Loucy (cell line): ENCODE results near the gene CAV2.

Experiments
- H2AFZ ChIP-seq: fragments of 200-600 bp; sonication (generic); 2 replicates; pipeline ENCODE4 v1.6.0; 2016; ENCODE audit warnings: antibody characterized with exemption, mild to moderate bottlenecking, low read length, moderate library complexity
- H3F3A ChIP-seq: fragments of 200-600 bp; 2 replicates; pipeline ENCODE4 v1.6.0; 2016; ENCODE audit warnings: antibody characterized with exemption, low read depth, mild to moderate bottlenecking
- H3K27me3 ChIP-seq: fragments of 200-600 bp; sonication (generic); 2 replicates; pipeline ENCODE4 v1.6.1; 2014; ENCODE audit warnings: low read length, mild to moderate bottlenecking; ENCODE audit not compliant: insufficient read depth, poor library complexity, severe bottlenecking
- H3K36me3 ChIP-seq: fragments of 200-600 bp; sonication (generic); 2 replicates; pipeline ENCODE4 v1.6.1; 2016; ENCODE audit warnings: low read length; ENCODE audit not compliant: insufficient read depth
- H3K4me1 ChIP-seq: fragments of 200-600 bp; sonication (generic); 2 replicates; pipeline ENCODE4 v1.5.1; 2014; ENCODE audit warnings: low read length, mild to moderate bottlenecking; ENCODE audit not compliant: insufficient read depth, poor library complexity, severe bottlenecking
- H3K4me2 ChIP-seq: fragments of 200-600 bp; sonication (generic); 2 replicates; pipeline ENCODE4 v1.6.0; 2014; ENCODE audit warnings: antibody characterized with exemption, low read length, low read depth, mild to moderate bottlenecking; ENCODE audit not compliant: poor library complexity, severe bottlenecking
- H3K4me3 ChIP-seq: fragments of 200-600 bp; sonication (generic); 2 replicates; pipeline ENCODE4 v1.5.1; 2014; ENCODE audit warnings: low read length, mild to moderate bottlenecking, mixed read lengths; ENCODE audit not compliant: poor library complexity, severe bottlenecking
- H3K79me2 ChIP-seq: fragments of 200-600 bp; sonication (generic); 2 replicates; pipeline ENCODE4 v1.6.1; 2014; ENCODE audit warnings: low read length; ENCODE audit not compliant: insufficient read depth
- H3K9ac ChIP-seq: fragments of 200-600 bp; sonication (generic); 2 replicates; pipeline ENCODE4 v1.6.0; 2014; ENCODE audit warnings: mild to moderate bottlenecking, low read depth, low read length, moderate library complexity; ENCODE audit not compliant: poor library complexity, severe bottlenecking
- H3K9me2 ChIP-seq: fragments of 200-600 bp; sonication (generic); replicated peaks from 2 replicates; pipeline ENCODE4 v1.6.1; 2016; ENCODE audit warnings: low read depth, low read length, mixed read lengths
- H3K9me3 ChIP-seq: fragments of 200-600 bp; sonication (generic); 2 replicates; pipeline ENCODE4 v1.6.1; 2014; ENCODE audit warnings: mild to moderate bottlenecking, antibody characterized with exemption, low read length, low read depth; ENCODE audit not compliant: insufficient read depth
- H4K20me1 ChIP-seq: fragments of 200-600 bp; sonication (generic); 2 replicates; pipeline ENCODE4 v1.6.0; 2014; ENCODE audit warnings: antibody characterized with exemption, low read length, mild to moderate bottlenecking; ENCODE audit not compliant: insufficient read depth, poor library complexity, severe bottlenecking
- EZH2phosphoT487 ChIP-seq: fragments of 200-600 bp; IDR thresholded peaks from 2 replicates; pipeline ENCODE4 v1.6.1; 2018; ENCODE audit warnings: antibody characterized with exemption, mild to moderate bottlenecking, moderate library complexity, borderline replicate concordance
- TF ChIP-seq, protein P1 (sequence below): fragments of 200-600 bp; sonication (generic); conservative IDR thresholded peaks from 2 replicates; pipeline ENCODE4 v1.5.1; 2014; ENCODE audit warnings: mild to moderate bottlenecking, antibody characterized with exemption, low read length

CAV2 gene

DNA sequence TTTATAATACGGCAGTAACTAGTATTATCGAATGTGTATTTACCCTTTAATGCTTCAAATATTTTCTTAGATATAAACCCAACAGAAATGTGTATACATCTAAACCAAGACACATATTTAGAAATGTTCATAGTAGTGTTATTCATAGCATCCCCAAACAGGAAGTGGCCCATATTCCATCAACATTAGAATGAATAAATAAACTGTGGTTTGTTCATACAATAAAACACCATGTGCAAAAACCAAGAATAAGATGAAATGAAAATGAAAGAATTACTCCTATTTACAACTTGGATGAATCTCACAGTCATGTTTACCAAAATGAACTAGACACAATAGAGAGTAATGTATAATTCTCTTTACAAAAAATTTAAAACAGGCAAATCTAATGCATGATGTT lies 9.2 kb upstream of the CAV2 start:
- Histone ChIP-seq H3K9me3 (no peaks in the 10 kb centered on the region), H3K9me2 (no peaks in the 10 kb centered on the region), H3K4me2 (no peak overlapping the region), H3K4me1 (peaks cover 15% of the 10 kb centered on the region), H3K36me3 (no peaks in the 10 kb centered on the region), H3K4me3 (no peak overlapping the region), H3K9ac (no peak overlapping the region), H3K27me3 (no peaks in the 10 kb centered on the region), H4K20me1 (no peaks in the 10 kb centered on the region), H2AFZ (no peak overlapping the region), H3F3A (no peaks in the 10 kb centered on the region), H3K79me2 (no peaks in the 10 kb centered on the region)
- TF ChIP-seq, protein P1, sequence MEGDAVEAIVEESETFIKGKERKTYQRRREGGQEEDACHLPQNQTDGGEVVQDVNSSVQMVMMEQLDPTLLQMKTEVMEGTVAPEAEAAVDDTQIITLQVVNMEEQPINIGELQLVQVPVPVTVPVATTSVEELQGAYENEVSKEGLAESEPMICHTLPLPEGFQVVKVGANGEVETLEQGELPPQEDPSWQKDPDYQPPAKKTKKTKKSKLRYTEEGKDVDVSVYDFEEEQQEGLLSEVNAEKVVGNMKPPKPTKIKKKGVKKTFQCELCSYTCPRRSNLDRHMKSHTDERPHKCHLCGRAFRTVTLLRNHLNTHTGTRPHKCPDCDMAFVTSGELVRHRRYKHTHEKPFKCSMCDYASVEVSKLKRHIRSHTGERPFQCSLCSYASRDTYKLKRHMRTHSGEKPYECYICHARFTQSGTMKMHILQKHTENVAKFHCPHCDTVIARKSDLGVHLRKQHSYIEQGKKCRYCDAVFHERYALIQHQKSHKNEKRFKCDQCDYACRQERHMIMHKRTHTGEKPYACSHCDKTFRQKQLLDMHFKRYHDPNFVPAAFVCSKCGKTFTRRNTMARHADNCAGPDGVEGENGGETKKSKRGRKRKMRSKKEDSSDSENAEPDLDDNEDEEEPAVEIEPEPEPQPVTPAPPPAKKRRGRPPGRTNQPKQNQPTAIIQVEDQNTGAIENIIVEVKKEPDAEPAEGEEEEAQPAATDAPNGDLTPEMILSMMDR, result no peak
- TF ChIP-seq EZH2phosphoT487, result no peak

DNA sequence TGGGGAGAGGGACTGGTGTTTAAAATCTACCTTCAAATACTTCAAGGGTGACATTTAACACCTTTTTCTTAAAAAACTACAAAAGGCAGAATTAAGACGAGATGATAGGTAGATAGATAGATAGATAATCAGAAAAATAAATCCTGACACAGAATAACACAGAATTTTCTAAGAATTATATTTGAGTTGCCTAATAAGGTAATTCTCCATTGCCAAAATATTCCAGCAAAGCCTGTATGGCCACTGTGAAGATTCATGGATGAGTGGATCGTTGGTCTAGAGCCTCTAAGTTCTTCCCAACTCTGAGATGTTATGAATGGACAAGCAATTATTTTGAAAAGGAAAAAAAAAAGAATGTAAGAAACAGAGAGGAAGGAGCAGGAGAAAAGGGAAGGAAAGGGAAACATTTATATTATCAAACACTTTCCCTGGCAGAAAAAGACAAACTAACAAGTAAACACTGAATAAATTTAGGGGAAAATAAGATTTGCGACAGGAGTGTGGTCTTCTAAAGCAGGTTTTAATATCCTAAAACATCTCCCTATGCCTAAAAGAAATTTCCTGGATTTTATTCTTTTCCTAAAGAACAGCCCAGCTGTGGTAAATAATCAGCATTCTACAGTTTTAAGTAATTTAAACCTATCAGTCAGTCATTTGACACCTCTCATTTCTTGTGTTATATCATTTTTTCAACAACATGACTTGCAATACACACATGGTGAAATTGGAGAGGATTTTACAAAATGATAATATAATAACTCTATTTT lies 7.5 kb upstream of the CAV2 start:
- H3K9me2 ChIP-seq, result no peaks in the 10 kb centered on the region
- no peaks in the 10 kb centered on the region for H3K79me2 ChIP-seq
- no peak overlapping the region for H3K4me2 ChIP-seq
- no peaks in the 10 kb centered on the region for H3F3A ChIP-seq
- H3K9me3 ChIP-seq, result no peaks in the 10 kb centered on the region
- peaks cover 11% of the 10 kb centered on the region for H3K4me1 ChIP-seq
- H3K4me3 ChIP-seq, result no peak overlapping the region
- no peaks in the 10 kb centered on the region for H3K27me3 ChIP-seq
- H3K9ac ChIP-seq, result no peak overlapping the region
- no peaks in the 10 kb centered on the region for H4K20me1 ChIP-seq
- TF ChIP-seq, protein P1, result no peak
- no peak for TF ChIP-seq EZH2phosphoT487
- no peaks in the 10 kb centered on the region for H3K36me3 ChIP-seq
- no peak overlapping the region for H2AFZ ChIP-seq

DNA sequence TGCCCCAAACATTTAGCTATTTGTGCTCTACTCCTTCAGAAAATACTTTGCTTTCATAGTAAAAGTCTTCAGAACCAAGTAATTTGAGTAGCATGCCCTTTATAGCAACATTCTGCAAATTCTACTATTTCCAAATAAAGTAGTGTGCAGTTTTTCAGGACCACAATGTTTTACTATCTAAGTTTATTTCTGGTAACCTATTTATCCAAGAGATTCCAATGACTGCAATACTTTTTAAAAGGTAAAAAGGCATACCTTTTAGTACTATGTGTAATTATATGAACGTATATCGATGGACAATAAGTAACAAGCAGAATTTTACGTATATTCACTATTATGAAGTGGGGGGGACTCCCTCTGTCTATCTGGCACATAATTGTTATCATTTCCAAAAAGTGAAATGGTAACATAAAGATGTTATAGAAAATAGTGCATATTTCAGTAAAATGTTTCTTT lies 6.9 kb upstream of the CAV2 start:
- Histone ChIP-seq H3K27me3 (no peaks in the 10 kb centered on the region), H3K4me2 (no peak overlapping the region), H3K9me2 (no peaks in the 10 kb centered on the region), H3K79me2 (no peaks in the 10 kb centered on the region), H3K9me3 (no peaks in the 10 kb centered on the region), H3K36me3 (no peaks in the 10 kb centered on the region), H3K9ac (no peak overlapping the region), H2AFZ (no peak overlapping the region), H3F3A (no peaks in the 10 kb centered on the region), H3K4me3 (no peak overlapping the region), H4K20me1 (no peaks in the 10 kb centered on the region), H3K4me1 (peaks cover 11% of the 10 kb centered on the region)
- TF ChIP-seq EZH2phosphoT487, result no peak
- TF ChIP-seq, protein P1, result no peak
